SW 1271 (cell line): ENCODE results near the gene MYO19.
"Not testable (repeated sequence)": the region's sequence is repeated elsewhere in the genome, so short reads cannot be mapped to it uniquely, and the experiment has no call there.

Source experiments
- DNase-seq, 2 experiments: peaks; one replicate each; lab custom pipeline; 2025; lab: John Stamatoyannopoulos, UW

Gene MYO19

GRCh38 chr17:36498560-36499300, 35.9 kb downstream of the MYO19 start:
- no peak for DNase-seq

GRCh38 chr17:36498155-36498554, 36.5 kb downstream of the MYO19 start:
- DNase-seq, result no peak

GRCh38 chr17:36496018-36496789, 38.5 kb downstream of the MYO19 start:
- no peak for DNase-seq

GRCh38 chr17:36495076-36495578, 39.5 kb downstream of the MYO19 start:
- DNase-seq, result no peak

- DNase-seq, result no peak
Observed at GRCh38 chr17:36494674-36495073, 40.0 kb downstream of the MYO19 start.

GRCh38 chr17:36493956-36494355, 40.7 kb downstream of the MYO19 start:
- DNase-seq, result no peak

GRCh38 chr17:36486204-36487194, 48.2 kb downstream of the MYO19 start, which contains the start of gene ZNHIT3:
ZNHIT3 (plus strand) TSS chr17:36486681; CDS start chr17:36486700, 19 bp downstream.
- peak; percentile 80 to 94 for DNase-seq

- DNase-seq, result no peak
Observed at GRCh38 chr17:36485805-36486203, 48.9 kb downstream of the MYO19 start.

GRCh38 chr17:36485027-36485426, 49.6 kb downstream of the MYO19 start:
- DNase-seq, result no peak

- not testable (repeated sequence) for DNase-seq
Observed at GRCh38 chr17:36484021-36484420, 50.6 kb downstream of the MYO19 start.

GRCh38 chr17:36482611-36483504, 51.8 kb downstream of the MYO19 start:
- DNase-seq, result peak; percentile 44 to 70

- DNase-seq, result no peak
Observed at GRCh38 chr17:36481829-36482228, 52.8 kb downstream of the MYO19 start.

GRCh38 chr17:36475346-36475970, 59.2 kb downstream of the MYO19 start:
- DNase-seq, result no peak

- DNase-seq, result no peak
Observed at GRCh38 chr17:36474571-36474970, 60.1 kb downstream of the MYO19 start.

GRCh38 chr17:36470499-36470898, 64.2 kb downstream of the MYO19 start:
- no peak for DNase-seq

- DNase-seq, result no peak
Observed at GRCh38 chr17:36469733-36470132, 64.9 kb downstream of the MYO19 start.

- no peak for DNase-seq
Observed at GRCh38 chr17:36468903-36469635, 65.6 kb downstream of the MYO19 start.

- DNase-seq, result no peak
Observed at GRCh38 chr17:36464765-36465088, 69.9 kb downstream of the MYO19 start.

- DNase-seq, result no peak
Observed at GRCh38 chr17:36463916-36464764, 70.5 kb downstream of the MYO19 start.
